NCI-H82 (cell line): ENCODE measurements around the gene ZC2HC1C.

Source experiments
- DNase-seq: peaks from one replicate; lab custom pipeline; 2025; lab: John Stamatoyannopoulos, UW

Gene ZC2HC1C, protein sequence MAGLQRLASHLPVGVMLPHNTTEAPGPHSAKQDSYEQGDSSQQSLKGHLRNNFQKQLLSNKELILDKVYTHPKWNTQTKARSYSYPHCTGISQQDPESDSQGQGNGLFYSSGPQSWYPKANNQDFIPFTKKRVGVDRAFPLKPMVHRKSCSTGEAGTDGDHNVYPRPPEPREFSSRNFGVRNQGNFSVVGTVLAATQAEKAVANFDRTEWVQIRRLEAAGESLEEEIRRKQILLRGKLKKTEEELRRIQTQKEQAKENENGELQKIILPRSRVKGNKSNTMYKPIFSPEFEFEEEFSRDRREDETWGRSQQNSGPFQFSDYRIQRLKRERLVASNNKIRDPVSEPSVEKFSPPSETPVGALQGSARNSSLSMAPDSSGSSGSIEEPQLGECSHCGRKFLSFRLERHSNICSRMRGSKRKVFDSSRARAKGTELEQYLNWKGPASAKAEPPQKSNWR

DNA sequence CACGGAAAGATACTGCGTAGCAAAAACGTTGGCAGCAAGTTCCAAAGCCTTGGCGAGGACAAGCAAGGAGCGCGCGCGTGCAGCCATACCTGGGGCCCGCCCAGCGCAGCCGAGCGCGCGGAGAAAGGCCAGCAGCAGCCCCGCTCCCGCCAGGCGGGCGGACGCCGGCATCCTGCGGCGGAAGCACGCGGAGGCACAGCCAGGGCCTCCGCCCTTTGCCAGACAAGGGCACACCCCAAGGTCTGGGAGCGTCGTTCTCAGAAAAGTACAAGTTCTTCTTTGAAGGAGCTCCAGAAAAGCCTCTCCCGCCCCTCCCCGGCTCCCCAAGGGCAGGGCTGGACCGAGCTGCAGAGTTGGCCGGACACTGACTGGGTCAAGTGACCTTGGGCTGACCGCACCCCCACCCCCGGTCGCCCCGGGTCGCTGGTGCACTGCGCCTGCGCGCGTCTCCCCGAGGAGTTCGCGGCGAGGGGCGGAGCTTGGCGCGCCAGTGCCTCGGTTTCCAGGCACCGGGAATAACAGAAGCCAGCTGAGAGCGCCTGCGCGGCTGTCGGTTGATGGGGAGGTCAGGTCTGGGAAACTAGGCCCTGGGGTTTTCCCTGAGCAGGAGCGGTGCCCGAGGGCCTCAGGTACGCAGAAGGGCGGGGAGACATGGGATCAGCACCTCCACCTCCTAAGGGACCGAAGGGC lies at the start of gene ZC2HC1C:
ZC2HC1C (plus strand) TSS at position 521 of the 690 bp plus-strand sequence. CDS start 933 bp downstream, outside the sequence.
- no peak for DNase-seq

DNA sequence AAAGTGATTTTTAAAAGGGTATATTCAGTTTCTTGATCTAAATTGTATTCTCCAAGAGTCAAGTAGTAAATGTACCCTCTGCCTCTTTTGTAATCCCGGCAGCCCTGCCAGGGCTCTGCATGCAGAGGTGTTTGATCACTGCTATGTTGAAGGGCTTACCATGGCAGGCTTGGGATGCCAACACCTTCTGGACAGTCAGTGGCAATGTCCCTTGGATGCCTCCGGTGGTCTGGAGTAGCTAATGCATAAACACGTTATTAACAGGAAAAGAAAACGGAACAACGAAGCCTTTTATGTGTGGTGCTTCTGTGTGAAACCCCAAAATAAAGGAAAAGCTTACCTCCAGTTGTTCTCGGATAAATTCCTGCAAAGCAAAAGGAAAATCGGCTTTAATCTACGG lies 46.8 kb upstream of the ZC2HC1C start:
- DNase-seq = peak; percentile 53

DNA sequence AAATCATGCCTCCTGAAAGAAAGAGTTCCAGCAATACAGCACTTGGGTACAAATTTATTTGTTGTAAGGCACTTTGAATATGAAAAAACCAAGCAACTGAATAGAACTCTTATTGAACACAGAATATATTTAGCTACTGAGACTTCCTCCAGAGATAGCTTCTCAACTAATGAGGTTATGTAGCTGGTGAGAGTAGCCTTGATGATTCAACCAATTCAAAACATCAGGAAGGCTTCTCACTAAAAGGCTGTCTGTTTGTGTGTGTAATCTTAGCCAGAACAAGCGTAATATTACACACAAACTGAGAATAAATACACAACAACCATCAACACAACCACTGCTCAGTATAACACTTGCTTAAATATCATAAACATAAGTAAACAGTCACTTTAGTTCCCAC lies 46.3 kb upstream of the ZC2HC1C start:
- no peak for DNase-seq

DNA sequence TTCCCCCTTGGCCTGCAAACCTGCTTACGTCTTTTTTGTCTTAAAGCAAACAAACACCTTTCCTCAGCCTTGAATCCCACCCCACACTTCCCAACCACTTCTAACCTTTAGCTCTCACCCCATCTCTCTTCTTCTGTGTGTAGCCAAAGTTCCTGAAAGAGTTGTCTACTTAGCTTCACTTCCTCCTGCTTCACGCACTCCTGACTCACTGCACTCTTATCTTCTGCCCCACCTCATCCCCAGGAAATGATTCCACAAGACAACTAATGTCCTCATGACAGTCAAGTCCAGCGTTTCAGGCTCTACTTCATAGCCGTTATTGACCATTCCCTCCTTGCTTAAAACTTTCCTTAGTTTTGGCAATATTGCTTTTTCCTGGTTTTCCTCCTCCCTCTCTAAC lies 44.4 kb upstream of the ZC2HC1C start:
- DNase-seq = no peak

DNA sequence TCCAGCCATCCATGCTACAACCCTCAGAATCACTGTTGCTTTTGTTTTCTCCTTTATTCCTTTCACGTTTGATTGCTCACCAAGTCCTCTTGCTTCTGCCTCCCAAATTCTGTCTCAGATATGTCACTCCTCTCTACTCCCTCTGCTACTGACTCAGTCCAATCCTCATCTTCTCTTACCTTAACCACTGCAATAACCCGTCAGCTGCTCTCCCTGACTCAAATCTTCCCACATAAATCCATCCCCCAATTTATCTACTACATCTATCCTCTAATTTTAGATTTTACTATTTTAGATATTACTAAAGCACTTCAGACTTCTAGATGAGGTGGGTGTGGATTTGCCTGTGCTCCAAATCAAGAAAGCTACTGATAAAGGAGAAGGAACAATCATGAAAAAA lies 43.6 kb upstream of the ZC2HC1C start:
- DNase-seq = no peak

DNA sequence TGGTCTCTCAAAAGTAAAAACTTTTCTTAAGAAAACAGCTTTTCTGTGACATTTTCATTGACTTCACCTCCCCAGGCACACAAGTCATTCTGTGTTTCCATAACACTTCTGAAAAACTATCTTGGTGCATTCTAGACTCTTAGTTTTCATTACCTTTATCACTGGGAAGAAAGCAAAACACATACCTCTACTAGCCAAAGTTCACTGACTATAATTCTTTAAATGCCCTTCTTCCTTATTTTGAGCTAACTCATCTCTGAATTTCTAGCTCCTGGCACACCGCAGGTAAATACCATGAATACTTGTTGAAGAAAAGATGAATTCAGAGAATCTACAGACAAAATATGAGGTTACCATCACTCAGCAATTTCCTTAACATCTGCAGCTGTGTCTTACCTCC lies 39.3 kb upstream of the ZC2HC1C start:
- no peak for DNase-seq

DNA sequence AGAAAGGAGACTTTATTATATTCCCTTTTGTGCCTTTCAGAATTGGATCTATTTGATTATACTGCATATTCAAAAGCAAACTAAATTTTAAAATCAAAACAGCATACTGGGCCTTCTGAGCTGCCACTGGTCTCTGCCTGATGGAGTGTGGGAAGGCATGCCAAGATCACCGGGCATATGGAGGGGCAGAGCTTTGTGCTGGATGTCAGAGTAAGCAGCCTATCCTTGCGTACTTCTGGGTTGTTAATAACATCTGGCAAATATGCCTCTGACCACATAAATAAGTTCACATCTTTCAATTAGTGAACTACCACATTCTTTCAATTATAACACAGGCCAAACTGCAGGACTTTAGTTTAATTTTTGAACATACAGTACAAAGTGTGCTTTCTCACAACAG lies 36.5 kb upstream of the ZC2HC1C start:
- no peak for DNase-seq

DNA sequence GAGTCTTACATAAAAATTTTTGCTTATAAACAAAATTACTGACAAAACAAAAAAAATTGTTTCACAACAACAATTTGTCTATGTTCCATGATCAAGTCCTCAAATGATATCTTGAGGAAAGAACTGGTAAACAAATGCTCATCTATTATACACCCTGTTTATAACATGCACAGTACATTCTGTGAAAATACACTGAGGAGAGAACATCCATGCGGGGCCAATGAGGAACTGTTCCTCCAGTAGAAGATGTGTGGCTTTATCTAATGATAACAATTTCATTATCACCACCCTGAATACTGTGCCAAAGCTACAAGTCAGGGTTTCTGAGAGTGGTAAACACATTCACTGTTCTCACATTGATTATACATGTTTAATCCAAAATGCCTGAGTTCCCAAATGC lies 28.9 kb upstream of the ZC2HC1C start:
- no peak for DNase-seq

DNA sequence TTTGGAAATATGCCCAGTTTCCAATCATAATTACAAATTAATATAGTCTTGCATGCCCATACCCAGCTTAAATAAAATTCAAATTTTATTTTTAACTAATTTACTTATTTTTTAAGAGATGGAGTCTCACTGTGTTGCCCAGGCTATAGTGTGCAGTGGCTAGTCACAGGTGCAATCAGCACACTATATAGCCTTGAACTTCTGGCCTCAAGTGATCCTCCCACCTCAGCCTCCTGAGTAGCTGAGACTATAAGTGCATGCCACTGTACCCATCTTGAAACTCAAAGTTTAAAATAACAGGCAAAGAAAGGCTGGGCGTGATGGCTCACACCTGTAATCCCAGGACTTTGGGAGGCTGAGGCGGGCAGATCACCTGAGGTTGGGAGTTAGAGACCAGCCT lies 28.5 kb upstream of the ZC2HC1C start:
- no peak for DNase-seq

DNA sequence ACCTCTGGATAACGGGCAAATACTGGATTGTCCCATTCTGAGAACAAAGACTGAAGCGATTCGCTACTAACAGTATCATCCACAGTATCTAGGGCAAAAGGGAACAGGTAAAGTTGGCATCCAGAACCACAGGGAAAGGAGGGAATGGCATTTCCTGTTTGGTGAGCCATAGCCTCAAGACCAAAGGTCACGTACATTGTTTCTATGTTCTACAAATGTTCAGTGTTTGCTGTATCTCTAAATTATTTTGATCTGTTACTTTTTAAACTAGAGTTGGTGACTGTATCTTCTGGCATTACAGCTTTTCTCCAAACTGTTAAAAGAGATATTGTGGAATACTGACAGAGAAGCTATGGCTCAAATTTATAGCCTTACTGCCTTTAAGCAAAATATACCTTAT lies 27.8 kb upstream of the ZC2HC1C start:
- no peak for DNase-seq

DNA sequence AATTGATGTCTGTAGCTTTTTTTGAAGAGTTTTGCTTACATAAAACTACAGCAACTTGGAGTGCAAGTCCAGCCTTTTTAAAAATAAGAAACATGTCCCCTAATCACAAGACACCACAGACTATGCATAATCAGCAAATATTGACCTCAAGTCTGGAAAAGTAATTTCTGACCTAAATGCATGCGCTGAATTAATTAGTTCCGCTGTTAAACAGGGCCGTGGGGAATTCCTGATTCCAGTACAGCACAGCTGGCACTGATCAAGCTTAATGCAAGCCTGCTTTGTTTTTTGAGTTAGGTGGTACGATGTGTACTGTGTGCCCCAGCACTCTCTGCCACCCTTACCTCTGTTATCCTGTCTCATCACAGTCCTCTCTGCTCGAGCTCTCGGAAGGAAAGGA lies 27.4 kb upstream of the ZC2HC1C start:
- DNase-seq = peak; percentile 15

DNA sequence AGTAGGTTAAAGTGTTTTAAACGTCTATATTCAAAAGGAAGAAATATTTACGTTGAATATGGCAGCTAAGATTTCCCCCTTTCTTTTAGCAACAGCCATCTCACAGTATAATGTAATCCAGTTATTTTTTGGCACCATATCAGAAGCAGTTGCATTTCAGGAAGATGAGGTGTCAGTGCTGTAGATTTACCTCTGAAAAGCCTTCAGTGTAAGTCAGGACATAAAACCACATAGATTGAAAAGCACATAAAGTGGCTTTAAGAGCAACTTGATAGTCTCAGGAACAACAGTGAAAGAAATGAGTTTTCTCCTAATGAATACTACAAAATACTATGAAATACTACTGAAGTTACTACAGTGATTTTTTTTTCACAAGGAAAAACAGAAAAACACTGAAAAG lies 25.1 kb upstream of the ZC2HC1C start:
- DNase-seq = peak; percentile 46

DNA sequence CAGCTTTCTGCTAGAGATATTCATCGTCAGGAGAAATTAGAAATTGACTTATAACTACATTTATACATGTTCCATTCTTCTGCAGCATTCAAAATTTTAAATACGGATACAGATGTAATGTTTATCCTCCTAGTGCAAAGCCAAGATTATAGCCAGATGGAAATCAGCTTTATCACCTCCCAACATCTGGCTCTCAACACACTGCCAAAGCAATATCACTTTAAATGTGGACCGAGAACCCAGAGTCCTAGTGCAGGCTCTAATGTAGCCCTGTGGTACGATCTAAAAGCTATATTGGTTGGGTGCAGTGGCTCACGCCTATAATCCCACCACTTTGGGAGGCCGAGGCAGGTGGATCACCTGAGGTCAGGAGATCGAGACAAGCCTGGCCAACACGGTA lies 24.7 kb upstream of the ZC2HC1C start:
- DNase-seq = peak; percentile 65

DNA sequence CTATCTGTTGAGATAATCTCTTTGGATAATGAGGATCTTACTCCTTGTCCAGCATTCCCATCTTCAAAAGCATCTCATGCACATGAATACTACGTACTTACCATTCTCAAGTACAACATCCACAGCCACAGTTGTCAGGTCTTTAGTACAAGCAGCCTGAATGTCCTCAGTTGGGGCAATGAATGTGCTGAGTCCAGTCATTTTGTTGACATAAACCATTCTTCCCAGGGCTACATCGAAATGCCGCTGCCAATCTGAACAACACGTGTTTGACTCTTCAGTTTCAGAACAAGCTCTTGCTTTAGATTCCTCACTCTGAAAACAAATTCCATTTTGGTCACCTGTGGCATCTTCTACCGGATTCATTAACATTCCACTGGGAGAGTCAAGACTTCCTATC lies 23.2 kb upstream of the ZC2HC1C start:
- no peak for DNase-seq

DNA sequence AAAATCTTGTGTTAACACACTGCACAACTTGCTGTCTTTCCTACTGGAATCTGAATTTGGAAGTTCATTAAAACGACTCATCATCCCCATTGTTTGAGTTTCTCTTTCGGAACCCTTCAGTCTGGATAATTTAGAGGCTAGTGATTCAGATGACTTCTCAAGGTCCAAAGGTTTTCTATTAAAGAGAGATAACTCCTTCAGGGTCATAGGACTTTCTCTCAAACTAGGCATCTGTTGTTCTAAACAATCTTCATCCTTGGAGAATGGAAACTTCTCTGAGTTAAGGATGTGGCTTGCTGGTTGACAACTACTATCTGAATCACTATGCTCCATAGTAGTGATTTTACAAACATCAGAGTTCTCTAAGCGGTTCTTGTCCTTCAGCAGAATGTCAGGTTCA lies 22.5 kb upstream of the ZC2HC1C start:
- DNase-seq = no peak

DNA sequence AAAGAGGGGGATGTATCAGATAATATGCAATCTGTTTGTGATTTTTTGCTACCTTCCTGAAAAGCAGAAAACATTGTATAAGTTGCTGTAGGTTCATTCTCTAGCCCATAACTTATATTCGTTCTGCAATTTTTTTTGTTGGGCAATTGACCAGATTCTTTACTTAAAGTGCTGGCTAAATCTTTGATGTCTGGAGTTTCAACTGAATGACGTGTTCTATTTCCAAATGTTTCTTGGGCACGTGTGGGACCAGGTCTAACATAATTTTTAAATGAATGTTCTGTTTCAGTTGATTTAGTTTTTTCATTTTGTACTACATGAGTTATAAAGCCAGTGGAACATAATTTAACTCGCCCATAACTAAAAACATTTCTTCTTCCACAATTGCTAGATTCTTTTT lies 21.9 kb upstream of the ZC2HC1C start:
- DNase-seq = no peak

DNA sequence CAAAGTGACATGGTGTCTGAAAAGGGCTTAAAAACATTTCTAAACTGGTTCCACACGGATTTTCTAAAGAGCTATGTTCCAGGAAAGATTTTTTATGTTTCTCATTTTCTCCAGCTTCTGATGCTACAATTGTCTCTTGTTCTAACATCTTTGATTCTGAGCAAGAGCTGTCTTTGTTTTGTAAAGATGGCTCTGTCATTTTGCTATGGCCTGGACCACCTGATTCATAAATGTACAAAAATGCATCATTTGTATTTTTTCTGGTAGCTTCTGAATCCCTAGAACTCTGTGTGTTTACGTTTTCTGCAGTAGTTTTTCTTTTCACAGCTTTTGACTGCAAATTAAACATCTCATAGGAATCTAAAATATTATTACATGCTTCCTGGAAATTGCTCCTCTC lies 21.3 kb upstream of the ZC2HC1C start:
- DNase-seq = no peak

DNA sequence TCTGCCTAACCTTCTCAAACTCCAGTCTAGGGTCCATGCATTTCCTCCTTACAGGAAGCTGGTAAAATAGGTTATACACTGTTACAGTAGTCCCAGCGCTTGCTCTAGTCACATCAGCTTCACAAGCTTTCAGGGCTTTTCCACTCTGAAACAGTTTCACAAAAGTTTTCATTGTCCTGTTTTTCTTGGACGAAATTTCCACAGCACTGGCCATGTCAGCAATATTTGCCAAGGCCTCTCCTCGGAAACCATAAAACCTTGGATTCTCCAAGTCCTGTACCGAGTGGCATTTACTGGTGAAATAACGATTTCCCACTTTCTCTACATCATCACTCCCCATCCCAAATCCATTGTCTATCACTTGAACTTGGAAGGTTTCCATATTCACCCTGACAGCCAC lies 20.3 kb upstream of the ZC2HC1C start:
- no peak for DNase-seq

DNA sequence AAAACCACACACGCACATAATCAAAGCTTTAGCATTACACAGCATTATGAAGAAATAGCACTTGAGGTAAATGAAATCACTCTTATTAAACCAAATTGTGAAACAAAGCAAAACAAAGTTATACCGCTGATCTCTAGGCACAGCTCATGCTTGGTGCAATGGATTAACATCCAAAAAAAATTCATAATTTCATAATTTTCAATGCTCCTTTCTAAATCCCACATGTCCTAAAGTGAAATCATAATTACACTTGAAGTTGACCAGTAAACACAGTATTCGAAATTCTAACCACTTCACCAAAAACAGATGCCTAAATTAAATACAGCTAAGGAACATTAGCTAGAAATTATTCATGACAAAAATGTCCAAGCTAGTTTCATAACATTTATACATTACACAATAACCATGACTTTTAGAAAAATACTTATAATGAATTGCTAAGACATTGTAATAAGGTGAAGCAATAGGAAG lies 19.7 kb upstream of the ZC2HC1C start:
- no peak for DNase-seq

DNA sequence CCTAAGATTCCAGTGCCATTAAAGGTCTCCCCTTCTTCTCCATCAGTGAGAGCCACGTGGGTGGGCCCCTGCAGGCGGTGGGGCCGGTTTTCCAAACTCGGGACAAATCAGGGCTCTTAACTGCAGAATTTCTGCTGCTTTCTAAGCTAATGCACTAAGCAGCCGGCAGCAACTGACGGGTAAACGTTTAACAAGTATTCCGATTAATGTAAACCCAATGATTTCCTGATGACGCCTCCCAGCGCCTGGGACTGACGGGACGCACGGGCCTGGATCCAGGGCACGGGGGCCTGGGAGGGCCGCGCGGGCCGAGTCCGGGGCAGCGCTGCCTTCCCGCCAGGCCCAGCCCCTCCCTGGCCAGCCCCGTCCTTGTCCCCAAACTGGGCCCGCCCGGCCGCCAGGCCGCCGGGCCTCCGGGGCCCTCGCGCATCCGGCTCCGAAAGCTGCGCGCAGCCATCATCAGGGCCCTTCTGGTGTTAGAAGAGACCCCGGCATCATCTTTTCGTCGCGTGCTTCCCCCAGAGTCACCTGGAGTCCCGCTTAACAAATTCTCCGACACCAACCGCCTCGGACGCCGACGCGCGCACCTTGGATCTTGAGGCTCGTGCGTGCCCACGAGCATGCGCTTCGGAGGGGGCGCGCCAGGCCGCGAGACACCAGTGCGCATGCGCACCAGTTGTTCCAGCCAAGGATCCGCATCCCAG lies 18.4 kb upstream of the ZC2HC1C start, which contains the start of gene MLH3:
MLH3 (minus strand) TSS at position 616 of the 704 bp plus-strand sequence. CDS start 1,812 bp downstream, outside the sequence.
- peak; percentile 69 for DNase-seq

DNA sequence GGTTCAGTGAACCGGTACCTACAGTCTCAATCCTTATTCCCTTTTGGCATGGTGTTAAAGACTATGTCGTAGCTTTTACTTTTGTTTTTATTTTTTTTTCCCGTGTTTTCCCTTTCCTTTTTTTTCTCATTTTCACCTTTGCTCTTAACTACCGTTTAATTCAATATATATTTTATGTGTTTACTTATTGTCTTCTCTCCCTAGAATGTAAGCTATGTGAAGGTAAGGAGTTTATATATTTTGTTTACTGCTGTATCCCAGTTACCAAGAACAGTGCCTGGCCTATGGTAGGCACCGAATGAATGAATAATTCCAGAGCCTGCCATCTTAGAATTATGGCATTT lies 17.9 kb upstream of the ZC2HC1C start:
- DNase-seq = no peak

DNA sequence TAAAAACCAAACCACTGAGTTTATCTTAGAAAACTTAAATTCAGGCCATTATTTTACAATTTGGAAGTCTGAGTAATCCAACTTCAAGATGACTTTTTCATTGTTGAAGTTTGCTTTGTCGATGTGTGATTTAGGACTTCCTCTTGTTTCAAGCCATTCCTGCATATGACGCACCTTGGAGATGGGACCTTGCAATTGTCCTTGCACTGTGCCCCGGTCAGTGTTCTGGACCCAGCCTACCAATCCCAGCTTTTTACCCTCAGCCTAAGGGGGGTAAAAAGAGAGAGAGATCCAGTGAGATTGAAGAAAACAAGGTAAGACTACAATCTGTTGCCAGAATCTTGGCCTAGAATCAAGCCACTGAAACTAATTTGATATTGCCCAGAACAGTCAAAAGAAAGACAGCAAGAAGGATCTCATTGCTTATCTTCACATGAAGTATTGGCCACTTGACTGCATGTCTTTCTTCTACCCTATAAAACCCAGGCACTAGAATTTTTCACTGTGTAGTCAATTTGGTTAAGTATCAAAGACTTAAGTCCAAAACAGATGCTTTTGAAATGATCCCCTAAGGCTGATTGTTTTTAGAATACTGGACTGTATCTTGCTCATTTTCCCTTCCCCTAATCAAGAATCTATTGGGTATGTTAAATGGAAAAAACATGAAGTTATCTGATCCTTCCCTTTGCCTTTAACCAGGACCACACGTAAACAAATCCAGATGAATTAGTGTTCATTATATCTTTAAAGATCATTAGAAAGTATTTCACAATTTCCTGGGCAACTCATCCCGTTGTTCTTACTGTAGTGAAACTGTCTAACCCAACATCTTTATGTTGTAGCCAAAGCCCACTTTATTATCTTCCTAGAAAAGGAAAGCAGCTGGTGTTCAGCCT lies 15.8 kb upstream of the ZC2HC1C start:
- DNase-seq = no peak
